Fibroblast of lung (primary cell): ENCODE data around the gene SLC29A4.

Experiments used
- CTCF ChIP-seq, 2 donors: IDR thresholded peaks in 1 of 2; conservative IDR thresholded peaks in 1 of 2; 1 replicate in 1 of 2; 2 replicates in 1 of 2; pipeline ENCODE4 v1.5.1; 2011 to 2012; ENCODE audit warnings: low read length in 2 of 2, control low read depth in 1 of 2, inconsistent platforms in 1 of 2, low read depth in 1 of 2, mild to moderate bottlenecking in 1 of 2
- EZH2 ChIP-seq: IDR thresholded peaks from 2 replicates; pipeline ENCODE4 v1.5.1; 2012; ENCODE audit warnings: low read length, control low read depth, mild to moderate bottlenecking; ENCODE audit errors: missing control alignments

- no peak for TF ChIP-seq CTCF (conservative IDR thresholded peaks at IDR 0.05 in 1 of 2, IDR thresholded peaks at IDR 0.05 in 1 of 2; ENCODE audit: low read depth in 1 of 2, low read length in 2 of 2)
- no peak for TF ChIP-seq EZH2
These were observed 65.6 kb downstream of the SLC29A4 start for GRCh38 chr7:5348134-5349004.
